ENCODE results near the gene KLHL17. TPM values are rescaled to one million over a fixed set of nuclear protein-coding genes. Genes with fewer than 3 reads are reported as not detected.
A peak's percentile ranks its signal among the peaks of the same experiment; 100 is the strongest.
"Not testable (repeated sequence)": the region's sequence is repeated elsewhere in the genome, so short reads cannot be mapped to it uniquely, and the experiment has no call there.

Gene KLHL17
- total RNA-seq, 1 donor from 2014 or later, result 4.5 TPM

DNA sequence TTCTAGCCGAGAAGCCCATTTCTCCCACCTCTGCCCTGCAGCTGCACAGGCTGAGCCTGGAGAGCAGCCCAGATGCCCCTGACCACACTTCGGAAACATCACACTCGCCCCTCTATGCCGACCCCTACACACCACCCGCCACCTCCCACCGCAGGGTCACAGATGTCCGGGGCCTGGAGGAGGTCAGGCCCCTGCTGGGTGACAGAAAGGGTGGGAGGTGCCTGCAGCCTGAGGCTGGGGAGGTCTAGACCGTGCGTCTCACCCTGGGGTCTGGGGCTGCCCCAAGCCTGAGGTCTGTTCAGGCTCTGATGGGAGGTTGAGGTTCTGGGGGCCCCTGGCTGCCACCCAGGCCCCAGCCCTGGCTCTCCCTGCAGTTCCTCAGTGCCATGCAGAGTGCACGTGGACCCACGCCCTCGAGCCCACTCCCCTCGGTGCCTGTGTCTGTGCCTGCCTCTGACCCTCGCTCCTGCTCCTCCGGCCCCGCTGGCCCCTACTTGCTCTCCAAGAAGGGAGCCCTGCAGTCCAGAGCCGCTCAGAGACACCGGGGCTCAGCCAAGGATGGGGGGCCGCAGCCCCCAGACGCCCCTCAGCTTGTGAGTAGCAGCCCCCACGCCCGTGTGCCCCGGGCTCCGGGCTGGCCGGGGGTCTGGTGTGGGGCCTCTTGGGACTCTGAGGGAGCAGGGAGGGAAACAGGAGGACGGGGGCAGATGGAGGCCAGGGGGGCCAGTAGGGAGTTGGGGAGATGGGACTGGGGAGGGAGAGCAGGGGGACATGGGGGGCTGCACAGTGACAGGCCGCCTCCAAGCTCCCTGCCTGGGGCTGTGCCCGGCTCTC lies 13.3 kb downstream of the KLHL17 start:
- Histone ChIP-seq H3K4me3 (ENCODE audit: low read depth, low read length) (no peak overlapping the region), H3K27me3 (ENCODE audit: control insufficient read depth, insufficient read depth, low read length) (no peaks in the 10 kb centered on the region), H3K36me3 (ENCODE audit: control insufficient read depth, insufficient read depth, low read length) (peaks cover 10% of the 10 kb centered on the region)
- no peak for DNase-seq (ENCODE audit: low read depth)
- TF ChIP-seq, protein P1, sequence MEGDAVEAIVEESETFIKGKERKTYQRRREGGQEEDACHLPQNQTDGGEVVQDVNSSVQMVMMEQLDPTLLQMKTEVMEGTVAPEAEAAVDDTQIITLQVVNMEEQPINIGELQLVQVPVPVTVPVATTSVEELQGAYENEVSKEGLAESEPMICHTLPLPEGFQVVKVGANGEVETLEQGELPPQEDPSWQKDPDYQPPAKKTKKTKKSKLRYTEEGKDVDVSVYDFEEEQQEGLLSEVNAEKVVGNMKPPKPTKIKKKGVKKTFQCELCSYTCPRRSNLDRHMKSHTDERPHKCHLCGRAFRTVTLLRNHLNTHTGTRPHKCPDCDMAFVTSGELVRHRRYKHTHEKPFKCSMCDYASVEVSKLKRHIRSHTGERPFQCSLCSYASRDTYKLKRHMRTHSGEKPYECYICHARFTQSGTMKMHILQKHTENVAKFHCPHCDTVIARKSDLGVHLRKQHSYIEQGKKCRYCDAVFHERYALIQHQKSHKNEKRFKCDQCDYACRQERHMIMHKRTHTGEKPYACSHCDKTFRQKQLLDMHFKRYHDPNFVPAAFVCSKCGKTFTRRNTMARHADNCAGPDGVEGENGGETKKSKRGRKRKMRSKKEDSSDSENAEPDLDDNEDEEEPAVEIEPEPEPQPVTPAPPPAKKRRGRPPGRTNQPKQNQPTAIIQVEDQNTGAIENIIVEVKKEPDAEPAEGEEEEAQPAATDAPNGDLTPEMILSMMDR (IDR thresholded peaks at IDR 0.05; ENCODE audit: insufficient read depth, low read length, severe bottlenecking), result no peak
- no peak for FAIRE-seq

DNA sequence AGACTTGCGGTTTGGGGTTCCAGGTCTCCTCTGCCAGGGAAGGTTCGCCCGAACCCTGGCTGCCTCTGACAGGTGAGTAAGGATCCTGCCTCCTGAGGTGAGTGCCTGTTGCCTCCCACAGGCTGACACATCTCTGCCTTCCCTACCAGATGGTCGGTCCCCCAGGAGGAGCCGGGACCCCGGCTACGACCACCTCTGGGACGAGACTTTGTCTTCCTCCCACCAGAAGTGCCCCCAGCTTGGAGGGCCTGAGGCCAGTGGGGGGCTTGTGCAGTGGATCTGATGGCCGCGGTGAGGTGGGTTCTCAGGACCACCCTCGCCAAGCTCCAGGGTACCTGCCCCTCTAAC lies 13.9 kb downstream of the KLHL17 start:
- Histone ChIP-seq H3K4me3 (ENCODE audit: low read depth, low read length) (no peak overlapping the region), H3K36me3 (ENCODE audit: control insufficient read depth, insufficient read depth, low read length) (peaks cover 10% of the 10 kb centered on the region), H3K27me3 (ENCODE audit: control insufficient read depth, insufficient read depth, low read length) (no peaks in the 10 kb centered on the region)
- TF ChIP-seq, protein P1 (IDR thresholded peaks at IDR 0.05; ENCODE audit: insufficient read depth, low read length, severe bottlenecking), result no peak
- FAIRE-seq (no peak), DNase-seq (ENCODE audit: low read depth) (no peak)

- FAIRE-seq (no peak), DNase-seq (ENCODE audit: low read depth) (no peak)
- Histone ChIP-seq H3K27me3 (ENCODE audit: control insufficient read depth, insufficient read depth, low read length) (no peaks in the 10 kb centered on the region), H3K4me3 (ENCODE audit: low read depth, low read length) (no peak overlapping the region), H3K36me3 (ENCODE audit: control insufficient read depth, insufficient read depth, low read length) (peaks cover 10% of the 10 kb centered on the region)
- TF ChIP-seq, protein P1 (IDR thresholded peaks at IDR 0.05; ENCODE audit: insufficient read depth, low read length, severe bottlenecking), result no peak
Measured at GRCh38 chr1:974687-975328, 14.4 kb downstream of the KLHL17 start.

DNA sequence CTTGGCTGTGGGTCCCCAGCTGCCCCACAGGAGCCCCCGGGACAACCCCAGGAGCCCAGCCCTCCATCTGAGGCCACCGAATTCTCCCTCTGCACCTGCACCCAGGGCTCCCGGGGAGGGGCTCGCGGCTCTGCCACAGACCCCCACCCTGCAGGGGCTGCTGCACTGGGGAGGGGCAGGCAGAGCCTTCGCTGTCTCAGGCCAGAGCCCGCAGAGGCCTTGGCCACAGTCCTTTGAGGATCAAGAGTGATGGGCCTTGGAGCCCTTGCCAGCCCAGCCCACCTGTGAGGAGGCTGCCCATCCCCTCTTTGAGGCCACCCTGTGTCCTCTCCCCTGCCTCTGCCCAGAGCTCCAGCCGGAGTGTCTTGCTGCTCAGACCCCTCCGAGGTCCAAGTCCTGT lies 15.0 kb downstream of the KLHL17 start:
- FAIRE-seq, result no peak
- Histone ChIP-seq H3K36me3 (ENCODE audit: control insufficient read depth, insufficient read depth, low read length) (peaks cover 8% of the 10 kb centered on the region), H3K27me3 (ENCODE audit: control insufficient read depth, insufficient read depth, low read length) (no peaks in the 10 kb centered on the region), H3K4me3 (ENCODE audit: low read depth, low read length) (no peak overlapping the region)
- TF ChIP-seq, protein P1 (IDR thresholded peaks at IDR 0.05; ENCODE audit: insufficient read depth, low read length, severe bottlenecking), result no peak
- DNase-seq (ENCODE audit: low read depth), result no peak

- TF ChIP-seq, protein P1 (IDR thresholded peaks at IDR 0.05; ENCODE audit: insufficient read depth, low read length, severe bottlenecking), result peak; percentile 80
- H3K4me3 ChIP-seq (ENCODE audit: low read depth, low read length), result peak overlapping the region; percentile 21
- peak; percentile 61 for DNase-seq (ENCODE audit: low read depth)
- FAIRE-seq, result no peak
- H3K27me3 ChIP-seq (ENCODE audit: control insufficient read depth, insufficient read depth, low read length), result no peaks in the 10 kb centered on the region
- H3K36me3 ChIP-seq (ENCODE audit: control insufficient read depth, insufficient read depth, low read length), result peaks cover 6% of the 10 kb centered on the region
Measured at GRCh38 chr1:975896-976683, 15.7 kb downstream of the KLHL17 start.

DNA sequence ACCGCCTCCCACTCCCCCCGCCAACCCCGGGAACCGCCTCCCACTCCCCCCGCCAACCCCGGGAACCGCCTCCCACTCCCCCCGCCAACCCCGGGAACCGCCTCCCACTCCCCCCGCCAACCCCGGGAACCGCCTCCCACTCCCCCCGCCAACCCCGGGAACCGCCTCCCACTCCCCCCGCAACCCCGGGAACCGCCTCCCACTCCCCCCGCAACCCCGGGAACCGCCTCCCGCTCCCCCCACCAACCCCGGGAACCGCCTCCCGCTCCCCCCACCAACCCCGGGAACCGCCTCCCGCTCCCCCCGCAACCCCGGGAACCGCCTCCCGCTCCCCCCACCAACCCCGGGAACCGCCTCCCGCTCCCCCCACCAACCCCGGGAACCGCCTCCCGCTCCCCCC lies 16.4 kb downstream of the KLHL17 start:
- not testable (repeated sequence) for DNase-seq (ENCODE audit: low read depth); H3K4me3 ChIP-seq (ENCODE audit: low read depth, low read length); H3K27me3 ChIP-seq (ENCODE audit: control insufficient read depth, insufficient read depth, low read length); H3K36me3 ChIP-seq (ENCODE audit: control insufficient read depth, insufficient read depth, low read length); FAIRE-seq
